B cell (primary cell): Measurements from ENCODE around the gene SOX6.

Experiments used
- CTCF ChIP-seq: fragments of 200-600 bp; IDR thresholded peaks from one replicate; pipeline ENCODE4 v1.8.0; 2022; ENCODE audit warnings: antibody characterized with exemption, mild to moderate bottlenecking
- EZH2 ChIP-seq: IDR thresholded peaks from 2 replicates; pipeline ENCODE4 v1.6.1; 2012; ENCODE audit warnings: borderline replicate concordance, low read depth, mild to moderate bottlenecking, moderate library complexity, low read length; ENCODE audit not compliant: insufficient read depth, poor library complexity, severe bottlenecking

DNA sequence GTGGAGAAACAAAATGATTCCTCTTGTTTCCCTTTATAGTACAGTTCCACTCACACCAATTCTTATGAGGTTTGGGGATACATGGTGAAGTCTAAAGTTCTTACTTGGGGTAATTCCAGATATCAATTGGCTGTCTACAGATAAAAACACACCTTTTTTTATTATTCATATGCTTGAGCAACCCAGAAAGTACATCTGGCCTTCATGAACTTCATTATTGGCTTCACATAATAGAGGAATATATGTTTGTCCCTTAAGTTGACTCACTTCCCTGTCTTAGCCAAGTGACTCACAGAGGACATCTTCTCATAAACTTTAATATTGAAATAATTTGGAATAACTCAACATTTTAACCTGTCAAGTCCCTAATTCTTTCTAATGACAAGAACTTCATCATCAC lies 36.3 kb upstream of the SOX6 start:
- TF ChIP-seq CTCF = no peak
- no peak for TF ChIP-seq EZH2
